A549 (cell line): ENCODE data around the gene SUGCT. TPM values are rescaled to one million over a fixed set of nuclear protein-coding genes. Genes with fewer than 3 reads are reported as not detected.

Experiments
- ATAC-seq, 2 experiments: fragments of 200-7000 bp in 1 of 2; fragments of >200 bp in 1 of 2; cut with Nextera tagmentation in 1 of 2; cut with Tn5 transposase in 1 of 2; 3 replicates each; pipeline versions ENCODE4 v1.8.0 to v1.9.1; 2018 to 2020; ENCODE audit warnings: mild to moderate bottlenecking in 1 of 2, moderate library complexity in 1 of 2
- CTCF ChIA-PET: fragments of 300-600 bp; sonication (Branson Sonifier 250); formaldehyde crosslinking; extraction: SDS; loops from one replicate; lab custom pipeline; 2021; ENCODE audit warnings: antibody characterized with exemption, inconsistent platforms; lab: Yijun Ruan, JAX
- POLR2A ChIA-PET: fragments of 350-600 bp; formaldehyde crosslinking; extraction: SDS; loops from one replicate; lab custom pipeline; 2021; ENCODE audit warnings: antibody characterized with exemption, inconsistent platforms; lab: Yijun Ruan, JAX
- DNase-seq, 2 experiments: peaks; one replicate each; pipeline versions ENCODE4 v3.0.0 to v3.0.0-alpha.2; 2011 to 2016; ENCODE audit warnings: low read depth in 1 of 2, low spot score in 1 of 2
- FAIRE-seq: peaks from 2 replicates; lab custom pipeline; 2011; peaks lifted over from hg19 to GRCh38; lab: Jason Lieb, UNC
- H3K27ac ChIP-seq, 2 experiments: fragments of >200 bp; sonication (Bioruptor Twin); formaldehyde crosslinking; 3 replicates each; pipeline ENCODE4 v1.5.1; 2016 to 2017
- H3K4me1 ChIP-seq: fragments of >200 bp; sonication (Bioruptor Twin); formaldehyde crosslinking; 3 replicates; pipeline ENCODE4 v1.6.1; 2016
- H3K4me2 ChIP-seq: fragments of >200 bp; sonication (Bioruptor Twin); formaldehyde crosslinking; 3 replicates; pipeline ENCODE4 v1.6.1; 2016
- H3K4me3 ChIP-seq: fragments of >200 bp; sonication (Bioruptor Twin); formaldehyde crosslinking; 3 replicates; pipeline ENCODE4 v1.5.1; 2016
- H3K9me3 ChIP-seq: fragments of >200 bp; sonication (Bioruptor Twin); formaldehyde crosslinking; 3 replicates; pipeline ENCODE4 v1.6.1; 2016
- CBX2 ChIP-seq: fragments of 200-600 bp; sonication (generic); IDR thresholded peaks from 2 replicates; pipeline ENCODE4 v1.6.1; 2016; ENCODE audit warnings: low read depth, mild to moderate bottlenecking, borderline replicate concordance
- CHD4 ChIP-seq: fragments of 200-600 bp; sonication (generic); IDR thresholded peaks from 2 replicates; pipeline ENCODE4 v1.6.1; 2016; ENCODE audit warnings: antibody characterized with exemption, mild to moderate bottlenecking, borderline replicate concordance
- E2F6 ChIP-seq: IDR thresholded peaks from 2 replicates; pipeline ENCODE4 v1.6.1; 2012; ENCODE audit warnings: low read depth, borderline replicate concordance
- EHF ChIP-seq: fragments of 250-450 bp; sonication (Bioruptor Pico); IDR thresholded peaks from 2 replicates; pipeline ENCODE4 v1.5.0; 2020; ENCODE audit warnings: mild to moderate bottlenecking
- EHMT2 ChIP-seq: fragments of 200-600 bp; sonication (generic); IDR thresholded peaks from 2 replicates; pipeline ENCODE4 v1.6.1; 2016; ENCODE audit warnings: antibody characterized with exemption, low read depth, mild to moderate bottlenecking, moderate library complexity
- FOSL2 ChIP-seq, 2 experiments: fragments of 450-650 bp in 1 of 2; fragments of >200 bp in 1 of 2; sonication (Bioruptor Twin) in 1 of 2; formaldehyde crosslinking; IDR thresholded peaks; 2 replicates each; pipeline versions ENCODE4 v1.5.0 to v1.6.1; 2016 to 2020; ENCODE audit warnings: mild to moderate bottlenecking in 1 of 2, moderate library complexity in 1 of 2
- FOXS1 ChIP-seq: fragments of 250-450 bp; sonication (Bioruptor Pico); IDR thresholded peaks from 2 replicates; pipeline ENCODE4 v1.5.0; 2020; ENCODE audit warnings: mild to moderate bottlenecking, moderate library complexity
- HEYL ChIP-seq: fragments of 250-450 bp; sonication (Bioruptor Pico); IDR thresholded peaks from 2 replicates; pipeline ENCODE4 v1.8.0; 2021; ENCODE audit warnings: mild to moderate bottlenecking, moderate library complexity
- HOXB13 ChIP-seq: fragments of 250-450 bp; sonication (Bioruptor Pico); IDR thresholded peaks from 2 replicates; pipeline ENCODE4 v1.5.0; 2020; ENCODE audit warnings: low read depth, mild to moderate bottlenecking, moderate library complexity
- HOXB5 ChIP-seq: fragments of 250-450 bp; sonication (Bioruptor Pico); IDR thresholded peaks from 2 replicates; pipeline ENCODE4 v1.5.0; 2020; ENCODE audit warnings: mild to moderate bottlenecking, moderate library complexity
- JUN ChIP-seq, 2 experiments: fragments of >200 bp; sonication (Bioruptor Twin); formaldehyde crosslinking; IDR thresholded peaks; 2 replicates in 1 of 2; 3 replicates in 1 of 2; pipeline ENCODE4 v1.6.1; 2016 to 2017
- KDM5A ChIP-seq: fragments of 200-600 bp; sonication (generic); IDR thresholded peaks from 2 replicates; pipeline ENCODE4 v1.6.1; 2016; ENCODE audit warnings: antibody characterized with exemption, mild to moderate bottlenecking
- MAX ChIP-seq: IDR thresholded peaks from 2 replicates; pipeline ENCODE4 v1.6.1; 2012
- MYC ChIP-seq: IDR thresholded peaks from 2 replicates; pipeline ENCODE4 v1.6.1; 2012; ENCODE audit warnings: mild to moderate bottlenecking, inconsistent platforms, low read length, improper control_type of control experiment, borderline replicate concordance
- NFE2L2 ChIP-seq: fragments of 150-350 bp; conservative IDR thresholded peaks from 2 replicates; pipeline ENCODE4 v1.6.1; 2014; ENCODE audit warnings: low read length
- NPAS2 ChIP-seq: fragments of 250-450 bp; sonication (Bioruptor Pico); IDR thresholded peaks from 2 replicates; pipeline ENCODE4 v1.8.0; 2022; ENCODE audit warnings: mild to moderate bottlenecking, moderate library complexity, borderline replicate concordance
- NR3C1 ChIP-seq: fragments of >200 bp; sonication (Bioruptor Twin); formaldehyde crosslinking; IDR thresholded peaks from 3 replicates; pipeline ENCODE4 v1.6.1; 2017
- POLR2AphosphoS2 ChIP-seq: conservative IDR thresholded peaks from 2 replicates; pipeline ENCODE4 v1.6.1; 2012; ENCODE audit warnings: low read length, improper control_type of control experiment, inconsistent platforms
- RAD21 ChIP-seq, 2 experiments: fragments of >200 bp in 1 of 2; sonication (Bioruptor Twin) in 1 of 2; formaldehyde crosslinking in 1 of 2; IDR thresholded peaks in 1 of 2; conservative IDR thresholded peaks in 1 of 2; 2 replicates in 1 of 2; 3 replicates in 1 of 2; pipeline ENCODE4 v1.6.1; 2012 to 2018; ENCODE audit warnings: inconsistent platforms in 1 of 2
- RCOR1 ChIP-seq: fragments of 150-350 bp; IDR thresholded peaks from 2 replicates; pipeline ENCODE4 v1.6.1; 2014; ENCODE audit warnings: antibody characterized with exemption, low read length, low read depth
- RFX5 ChIP-seq: fragments of 450-650 bp; IDR thresholded peaks from 2 replicates; pipeline ENCODE4 v1.7.1; 2014; ENCODE audit warnings: antibody characterized with exemption, mild to moderate bottlenecking, moderate library complexity
- TP53 ChIP-seq: fragments of 250-450 bp; sonication (Bioruptor Pico); IDR thresholded peaks from 2 replicates; pipeline ENCODE4 v1.5.0; 2021; ENCODE audit warnings: mild to moderate bottlenecking, moderate library complexity
- ZC3H11A ChIP-seq: fragments of 450-650 bp; IDR thresholded peaks from 2 replicates; pipeline ENCODE4 v1.6.1; 2014; ENCODE audit warnings: antibody characterized with exemption, mild to moderate bottlenecking
- ZFP36 ChIP-seq: fragments of 450-650 bp; IDR thresholded peaks from 2 replicates; pipeline ENCODE4 v1.6.1; 2014; ENCODE audit warnings: borderline replicate concordance; ENCODE audit not compliant: partially characterized antibody
- ZNF302 ChIP-seq: fragments of 250-450 bp; sonication (Bioruptor Pico); IDR thresholded peaks from 2 replicates; pipeline ENCODE4 v1.9.0; 2021; ENCODE audit warnings: inconsistent platforms, mild to moderate bottlenecking, moderate library complexity
- ZSCAN20 ChIP-seq: fragments of 250-450 bp; sonication (Bioruptor Pico); IDR thresholded peaks from 2 replicates; pipeline ENCODE4 v1.8.0; 2022; ENCODE audit warnings: mild to moderate bottlenecking, moderate library complexity
- polyA plus RNA-seq, 4 experiments: library from polyadenylated mRNA; depleted of rRNA in 3 of 4; stranded (reverse); fragments of >200 nt; fragmentation: RNase III in 1 of 4; extraction: RNeasy Plus Mini Kit Qiagen cat#74134 plus additional on column Dnase treatment in 1 of 4; gene quantifications; 2 replicates in 3 of 4; 3 replicates in 1 of 4; pipeline ENCODE4 v1.2.3, GENCODE V29; 2011 to 2017
- TF ChIP-seq, protein P1 (sequence below): fragments of 450-650 bp; IDR thresholded peaks from 2 replicates; pipeline ENCODE4 v1.6.1; 2014; ENCODE audit warnings: antibody characterized with exemption
- TF ChIP-seq, protein P2 (sequence below): fragments of >200 bp; sonication (Bioruptor Twin); formaldehyde crosslinking; IDR thresholded peaks from 3 replicates; pipeline ENCODE4 v1.5.1; 2016
- TF ChIP-seq, protein P3 (sequence below): IDR thresholded peaks from 2 replicates; pipeline ENCODE4 v1.6.1; 2012

The SUGCT gene
- polyA plus RNA-seq, 2 of the 4 experiments (the other 2 are of a cell fraction), result 1.4 to 1.6 TPM

DNA sequence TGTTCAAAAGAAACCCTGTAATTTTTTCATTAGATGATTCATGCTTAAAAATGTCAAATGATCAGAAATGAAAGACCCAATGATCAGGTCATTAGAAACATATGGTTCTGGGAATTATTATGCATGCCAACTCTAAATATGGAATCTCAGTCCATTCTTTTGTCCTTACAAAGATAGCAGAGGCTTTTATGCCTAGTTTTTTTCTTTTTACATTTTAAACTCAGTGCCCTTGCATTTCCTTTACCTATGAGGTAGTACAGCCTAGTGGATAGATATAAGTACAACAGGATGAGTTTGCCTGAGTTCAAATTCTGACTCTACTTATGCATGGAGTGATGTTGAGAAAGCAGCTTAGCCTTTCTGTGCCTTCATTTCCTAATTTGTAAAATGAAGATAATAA is 392.9 kb downstream of the SUGCT start:
- Histone ChIP-seq H3K4me3 (no peak overlapping the region), H3K27ac (no peak overlapping the region), H3K9me3 (no peaks in the 10 kb centered on the region), H3K4me2 (no peak overlapping the region), H3K4me1 (no peaks in the 10 kb centered on the region)
- DNase-seq (no peak), FAIRE-seq (no peak)
- POLR2A ChIA-PET, result no interaction called here
- TF ChIP-seq RFX5, result no peak
- no peak for TF ChIP-seq ZNF302 (CRISPR knock-in tag)
- no peak for TF ChIP-seq ZFP36
- TF ChIP-seq, protein P1, sequence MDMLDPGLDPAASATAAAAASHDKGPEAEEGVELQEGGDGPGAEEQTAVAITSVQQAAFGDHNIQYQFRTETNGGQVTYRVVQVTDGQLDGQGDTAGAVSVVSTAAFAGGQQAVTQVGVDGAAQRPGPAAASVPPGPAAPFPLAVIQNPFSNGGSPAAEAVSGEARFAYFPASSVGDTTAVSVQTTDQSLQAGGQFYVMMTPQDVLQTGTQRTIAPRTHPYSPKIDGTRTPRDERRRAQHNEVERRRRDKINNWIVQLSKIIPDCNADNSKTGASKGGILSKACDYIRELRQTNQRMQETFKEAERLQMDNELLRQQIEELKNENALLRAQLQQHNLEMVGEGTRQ, result no peak
- no peak for TF ChIP-seq RCOR1
- no peak for TF ChIP-seq NFE2L2
- TF ChIP-seq HOXB5 (CRISPR knock-in tag), result no peak
- no peak for TF ChIP-seq HEYL (CRISPR knock-in tag)
- TF ChIP-seq NR3C1, result no peak
- no peak for TF ChIP-seq KDM5A
- TF ChIP-seq E2F6, result no peak
- TF ChIP-seq HOXB13, result no peak
- TF ChIP-seq FOSL2 (IDR thresholded peaks at IDR 0.05), result no peak
- TF ChIP-seq FOSL2 (CRISPR knock-in tag; IDR thresholded peaks at IDR 0.05), result no peak
- no peak for TF ChIP-seq RAD21 (conservative IDR thresholded peaks at IDR 0.05 in 1 of 2, IDR thresholded peaks at IDR 0.05 in 1 of 2)
- no peak for TF ChIP-seq ZC3H11A
- TF ChIP-seq EHMT2, result no peak
- TF ChIP-seq, all 56 proteins: peak for 0
- CTCF ChIA-PET, result no interaction called here
- ATAC-seq, result no peak

DNA sequence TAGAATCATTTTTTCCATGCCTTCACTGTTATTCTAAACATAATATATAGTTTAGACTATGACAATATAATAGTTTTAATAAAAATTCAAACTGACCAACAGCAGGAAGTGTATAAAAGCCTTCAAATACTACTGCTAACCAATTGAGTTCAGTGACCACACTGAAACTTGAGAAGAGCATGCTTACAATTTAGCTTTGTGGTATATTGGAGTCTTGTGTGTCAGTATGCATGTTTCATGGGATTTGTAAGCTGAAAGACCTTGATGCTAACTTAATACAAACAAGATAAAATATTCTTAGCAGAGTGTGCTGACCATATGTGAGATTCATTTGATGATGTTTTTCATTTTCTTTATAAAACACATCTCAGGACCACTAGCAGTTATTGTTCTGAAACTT is 395.5 kb downstream of the SUGCT start:
- no peak for FAIRE-seq
- Histone ChIP-seq H3K4me3 (no peak overlapping the region), H3K27ac (no peak overlapping the region), H3K4me1 (no peaks in the 10 kb centered on the region), H3K9me3 (no peaks in the 10 kb centered on the region), H3K4me2 (no peak overlapping the region)
- no peak for DNase-seq
- POLR2A ChIA-PET, result no interaction called here
- TF ChIP-seq EHF (no peak), POLR2AphosphoS2 (no peak), CBX2 (no peak), MAX (no peak), JUN (IDR thresholded peaks at IDR 0.05) (no peak), TP53 (CRISPR knock-in tag) (no peak), NPAS2 (no peak), ZSCAN20 (CRISPR knock-in tag) (no peak), MYC (no peak), FOXS1 (CRISPR knock-in tag) (no peak), CHD4 (no peak)
- TF ChIP-seq, protein P2, sequence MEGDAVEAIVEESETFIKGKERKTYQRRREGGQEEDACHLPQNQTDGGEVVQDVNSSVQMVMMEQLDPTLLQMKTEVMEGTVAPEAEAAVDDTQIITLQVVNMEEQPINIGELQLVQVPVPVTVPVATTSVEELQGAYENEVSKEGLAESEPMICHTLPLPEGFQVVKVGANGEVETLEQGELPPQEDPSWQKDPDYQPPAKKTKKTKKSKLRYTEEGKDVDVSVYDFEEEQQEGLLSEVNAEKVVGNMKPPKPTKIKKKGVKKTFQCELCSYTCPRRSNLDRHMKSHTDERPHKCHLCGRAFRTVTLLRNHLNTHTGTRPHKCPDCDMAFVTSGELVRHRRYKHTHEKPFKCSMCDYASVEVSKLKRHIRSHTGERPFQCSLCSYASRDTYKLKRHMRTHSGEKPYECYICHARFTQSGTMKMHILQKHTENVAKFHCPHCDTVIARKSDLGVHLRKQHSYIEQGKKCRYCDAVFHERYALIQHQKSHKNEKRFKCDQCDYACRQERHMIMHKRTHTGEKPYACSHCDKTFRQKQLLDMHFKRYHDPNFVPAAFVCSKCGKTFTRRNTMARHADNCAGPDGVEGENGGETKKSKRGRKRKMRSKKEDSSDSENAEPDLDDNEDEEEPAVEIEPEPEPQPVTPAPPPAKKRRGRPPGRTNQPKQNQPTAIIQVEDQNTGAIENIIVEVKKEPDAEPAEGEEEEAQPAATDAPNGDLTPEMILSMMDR, result no peak
- TF ChIP-seq, protein P3, sequence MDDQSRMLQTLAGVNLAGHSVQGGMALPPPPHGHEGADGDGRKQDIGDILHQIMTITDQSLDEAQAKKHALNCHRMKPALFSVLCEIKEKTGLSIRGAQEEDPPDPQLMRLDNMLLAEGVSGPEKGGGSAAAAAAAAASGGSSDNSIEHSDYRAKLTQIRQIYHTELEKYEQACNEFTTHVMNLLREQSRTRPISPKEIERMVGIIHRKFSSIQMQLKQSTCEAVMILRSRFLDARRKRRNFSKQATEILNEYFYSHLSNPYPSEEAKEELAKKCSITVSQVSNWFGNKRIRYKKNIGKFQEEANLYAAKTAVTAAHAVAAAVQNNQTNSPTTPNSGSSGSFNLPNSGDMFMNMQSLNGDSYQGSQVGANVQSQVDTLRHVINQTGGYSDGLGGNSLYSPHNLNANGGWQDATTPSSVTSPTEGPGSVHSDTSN, result no peak
- CTCF ChIA-PET, result no interaction called here
- ATAC-seq, result no peak
